ENCODE data around the gene ZNF549.

DNA sequence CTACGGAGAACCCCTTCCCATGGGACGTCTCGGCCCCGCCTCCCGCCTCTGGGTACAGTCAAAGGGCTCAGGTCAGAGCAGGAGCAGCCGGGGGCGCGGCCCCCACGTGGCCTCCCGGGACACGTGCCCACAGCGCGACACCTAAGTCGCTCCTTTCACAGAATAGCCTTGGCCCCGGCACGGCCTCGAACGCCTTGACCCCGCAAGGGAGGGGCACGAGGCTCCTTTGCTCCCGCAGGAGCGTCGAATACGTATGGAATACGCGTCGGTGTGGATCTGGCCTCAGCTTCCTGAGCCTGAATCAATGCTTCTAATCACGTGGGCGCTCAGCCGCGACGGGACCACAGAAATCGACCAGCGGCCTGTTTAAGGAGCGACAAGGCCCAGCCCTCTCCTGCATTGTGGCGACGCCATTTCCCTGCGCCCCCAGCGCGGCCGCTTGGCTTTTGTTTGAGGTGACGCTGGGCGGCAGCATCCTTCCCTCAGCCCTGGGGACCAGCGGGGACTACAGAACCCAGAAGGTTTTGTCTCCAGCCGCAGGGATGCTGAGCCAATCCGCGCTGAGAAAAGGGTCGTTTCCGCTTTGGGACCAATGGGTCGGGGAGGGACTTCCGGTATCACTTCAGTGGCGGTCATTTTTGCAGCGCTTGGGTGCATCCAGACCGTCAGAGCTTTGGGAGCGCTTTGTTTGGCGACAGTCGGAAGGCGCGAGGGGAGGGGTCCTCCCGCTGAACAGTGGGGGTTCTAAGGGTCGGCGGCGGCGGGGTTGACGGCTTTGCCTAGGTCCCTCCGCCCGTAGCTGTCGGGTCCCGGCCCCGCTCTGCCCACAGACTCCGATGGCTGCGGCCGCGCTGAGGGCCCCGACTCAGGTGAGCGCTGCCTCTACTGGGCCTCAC, 56.6 kb downstream of the ZNF549 start, which contains the start of gene ZIK1:
- TF ChIP-seq, protein P1, sequence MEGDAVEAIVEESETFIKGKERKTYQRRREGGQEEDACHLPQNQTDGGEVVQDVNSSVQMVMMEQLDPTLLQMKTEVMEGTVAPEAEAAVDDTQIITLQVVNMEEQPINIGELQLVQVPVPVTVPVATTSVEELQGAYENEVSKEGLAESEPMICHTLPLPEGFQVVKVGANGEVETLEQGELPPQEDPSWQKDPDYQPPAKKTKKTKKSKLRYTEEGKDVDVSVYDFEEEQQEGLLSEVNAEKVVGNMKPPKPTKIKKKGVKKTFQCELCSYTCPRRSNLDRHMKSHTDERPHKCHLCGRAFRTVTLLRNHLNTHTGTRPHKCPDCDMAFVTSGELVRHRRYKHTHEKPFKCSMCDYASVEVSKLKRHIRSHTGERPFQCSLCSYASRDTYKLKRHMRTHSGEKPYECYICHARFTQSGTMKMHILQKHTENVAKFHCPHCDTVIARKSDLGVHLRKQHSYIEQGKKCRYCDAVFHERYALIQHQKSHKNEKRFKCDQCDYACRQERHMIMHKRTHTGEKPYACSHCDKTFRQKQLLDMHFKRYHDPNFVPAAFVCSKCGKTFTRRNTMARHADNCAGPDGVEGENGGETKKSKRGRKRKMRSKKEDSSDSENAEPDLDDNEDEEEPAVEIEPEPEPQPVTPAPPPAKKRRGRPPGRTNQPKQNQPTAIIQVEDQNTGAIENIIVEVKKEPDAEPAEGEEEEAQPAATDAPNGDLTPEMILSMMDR (IDR thresholded peaks at IDR 0.05), result peak in 4 of 12 donors; percentile 23 to 44 (median 36)
- peak in 1 of 2 donors; percentile 56 for TF ChIP-seq POLR2A (IDR thresholded peaks at IDR 0.05)

Data from heart left ventricle (tissue), 13 donors.